Ascending aorta (tissue), 2 donors: ENCODE data around the gene GLUD2. TPM values are rescaled to one million over a fixed set of nuclear protein-coding genes. Genes with fewer than 3 reads are reported as not detected.

ENCODE experiments used
- DNase-seq, 2 donors: peaks; one replicate each; pipeline ENCODE4 v3.0.0-alpha.2; 2019; ENCODE audit warnings: low spot score in 2 of 2
- H3K27ac ChIP-seq, 2 donors: fragments of 200-600 bp; sonication (generic); one replicate each; pipeline ENCODE4 v1.5.1; 2016 to 2017; ENCODE audit warnings: mild to moderate bottlenecking in 1 of 2
- H3K27me3 ChIP-seq: fragments of 200-600 bp; sonication (generic); one replicate; pipeline ENCODE4 v1.5.1; 2017
- H3K36me3 ChIP-seq, 2 donors: fragments of 200-600 bp; sonication (generic); one replicate each; pipeline ENCODE4 v1.5.1; 2016
- H3K4me1 ChIP-seq, 2 donors: fragments of 200-600 bp; sonication (generic); one replicate each; pipeline ENCODE4 v1.5.1; 2016 to 2017; ENCODE audit warnings: mild to moderate bottlenecking in 1 of 2
- H3K4me3 ChIP-seq, 2 donors: fragments of 200-600 bp; sonication (generic); one replicate each; pipeline ENCODE4 v1.5.1; 2016 to 2017; ENCODE audit warnings: mild to moderate bottlenecking in 1 of 2
- H3K9me3 ChIP-seq, 2 donors: fragments of 200-600 bp; sonication (generic); one replicate each; pipeline ENCODE4 v1.5.1; 2016
- CTCF ChIP-seq, 3 experiments: fragments of 200-600 bp in 2 of 3; fragments of 450-650 bp in 1 of 3; sonication (generic) in 2 of 3; IDR thresholded peaks; one replicate each; pipeline ENCODE4 v1.5.1; 2016 to 2019; ENCODE audit warnings: antibody characterized with exemption in 3 of 3, mild to moderate bottlenecking in 1 of 3, moderate library complexity in 1 of 3
- intact Hi-C: fragments of 100-400 bp; cut with DNase I; formaldehyde crosslinking; loops from one replicate; pipeline ENCODE4 v1.15.1; 2023
- total RNA-seq: library from RNA; depleted of rRNA; stranded (reverse); fragments of >200 nt; gene quantifications from one replicate; pipeline ENCODE4 v1.1.0, GENCODE V29; 2016

The GLUD2 gene
- total RNA-seq, 1 donor from 2014 or later: 2.1 TPM

GRCh38 chrX:121010218-121010617 lies 37.2 kb upstream of the GLUD2 start:
- no peaks in the 10 kb centered on the region for H3K9me3 ChIP-seq
- no peak for TF ChIP-seq CTCF (IDR thresholded peaks at IDR 0.05)
- H3K4me1 ChIP-seq: no peaks in the 10 kb centered on the region
- no peaks in the 10 kb centered on the region for H3K27me3 ChIP-seq
- H3K27ac ChIP-seq: no peak overlapping the region
- no peak overlapping the region for H3K4me3 ChIP-seq
- intact Hi-C loops: no loop called here
- H3K36me3 ChIP-seq: no peaks in the 10 kb centered on the region
- no peak for DNase-seq

GRCh38 chrX:121011254-121011653 lies 36.2 kb upstream of the GLUD2 start:
- Histone ChIP-seq H3K27ac (no peak overlapping the region), H3K9me3 (no peaks in the 10 kb centered on the region), H3K4me3 (no peak overlapping the region), H3K27me3 (no peaks in the 10 kb centered on the region), H3K36me3 (no peaks in the 10 kb centered on the region), H3K4me1 (no peaks in the 10 kb centered on the region)
- no peak for TF ChIP-seq CTCF (IDR thresholded peaks at IDR 0.05)
- intact Hi-C loops: no loop called here
- DNase-seq: no peak

- Histone ChIP-seq H3K27ac (no peak overlapping the region), H3K4me3 (no peak overlapping the region), H3K36me3 (no peaks in the 10 kb centered on the region), H3K27me3 (no peaks in the 10 kb centered on the region), H3K4me1 (no peaks in the 10 kb centered on the region), H3K9me3 (no peaks in the 10 kb centered on the region)
- intact Hi-C loops: no loop called here
- DNase-seq: no peak
- no peak for TF ChIP-seq CTCF (IDR thresholded peaks at IDR 0.05)
Observed at GRCh38 chrX:121013897-121014455, 33.4 kb upstream of the GLUD2 start.

GRCh38 chrX:121014826-121015225 lies 32.6 kb upstream of the GLUD2 start:
- Histone ChIP-seq H3K4me1 (no peaks in the 10 kb centered on the region), H3K4me3 (no peak overlapping the region), H3K9me3 (no peaks in the 10 kb centered on the region), H3K36me3 (no peaks in the 10 kb centered on the region), H3K27ac (no peak overlapping the region), H3K27me3 (no peaks in the 10 kb centered on the region)
- no peak for TF ChIP-seq CTCF (IDR thresholded peaks at IDR 0.05)
- DNase-seq: no peak
- intact Hi-C loops: no loop called here

GRCh38 chrX:121028419-121028818 lies 19.0 kb upstream of the GLUD2 start:
- H3K27ac ChIP-seq: no peak overlapping the region
- DNase-seq: no peak
- no peaks in the 10 kb centered on the region for H3K9me3 ChIP-seq
- H3K4me3 ChIP-seq: no peak overlapping the region
- intact Hi-C loops: no loop called here
- H3K36me3 ChIP-seq: no peaks in the 10 kb centered on the region
- H3K4me1 ChIP-seq: no peaks in the 10 kb centered on the region
- H3K27me3 ChIP-seq: no peaks in the 10 kb centered on the region
- no peak for TF ChIP-seq CTCF (IDR thresholded peaks at IDR 0.05)

- TF ChIP-seq CTCF (IDR thresholded peaks at IDR 0.05): no peak
- no peaks in the 10 kb centered on the region for H3K4me1 ChIP-seq
- no peak overlapping the region for H3K27ac ChIP-seq
- intact Hi-C loops: no loop called here
- DNase-seq: no peak
- H3K4me3 ChIP-seq: no peak overlapping the region
- H3K36me3 ChIP-seq: no peaks in the 10 kb centered on the region
- H3K27me3 ChIP-seq: no peaks in the 10 kb centered on the region
- H3K9me3 ChIP-seq: no peaks in the 10 kb centered on the region
Observed at GRCh38 chrX:121030083-121030482, 17.3 kb upstream of the GLUD2 start.
